Skeletal muscle tissue (tissue), 4 donors: ENCODE data around the gene EXD2. TPM values are rescaled to one million over a fixed set of nuclear protein-coding genes. Genes with fewer than 3 reads are reported as not detected.
"Not testable (repeated sequence)": the region's sequence is repeated elsewhere in the genome, so short reads cannot be mapped to it uniquely, and the experiment has no call there.

Experiments
- H3K27ac ChIP-seq: one replicate; pipeline ENCODE4 v1.7.0; 2013; ENCODE audit warnings: mild to moderate bottlenecking, low read depth, low read length, inconsistent platforms
- H3K27me3 ChIP-seq, 3 donors: one replicate each; pipeline ENCODE4 v1.7.0; 2013; ENCODE audit warnings: low read length in 3 of 3; ENCODE audit not compliant: control insufficient read depth in 3 of 3, insufficient read depth in 3 of 3
- H3K36me3 ChIP-seq, 3 donors: one replicate each; pipeline ENCODE4 v1.7.0; 2013; ENCODE audit warnings: low read length in 3 of 3; ENCODE audit not compliant: control insufficient read depth in 3 of 3, insufficient read depth in 3 of 3
- H3K4me1 ChIP-seq, 3 donors: one replicate each; pipeline ENCODE4 v1.7.0; 2013; ENCODE audit warnings: low read length in 3 of 3, mild to moderate bottlenecking in 3 of 3; ENCODE audit not compliant: control insufficient read depth in 3 of 3, insufficient read depth in 3 of 3
- H3K4me3 ChIP-seq, 3 donors: one replicate each; pipeline ENCODE4 v1.7.0; 2013; ENCODE audit warnings: low read length in 3 of 3
- H3K9ac ChIP-seq, 3 donors: one replicate each; pipeline ENCODE4 v1.7.0; 2013; ENCODE audit warnings: low read length in 3 of 3, mild to moderate bottlenecking in 3 of 3, moderate library complexity in 2 of 3, low read depth in 1 of 3
- H3K9me3 ChIP-seq, 3 donors: one replicate each; pipeline ENCODE4 v1.7.0; 2013; ENCODE audit warnings: low read length in 3 of 3; ENCODE audit not compliant: control insufficient read depth in 3 of 3
- total RNA-seq: library from RNA; depleted of rRNA; stranded (reverse); fragments of >200 nt; gene quantifications from one replicate; pipeline ENCODE4 v1.2.3, GENCODE V29; 2014
- donor health status: Osteomylitis.

The EXD2 gene
- total RNA-seq, 1 donor from 2014 or later, result 9.9 TPM

- peaks cover 0 to 10% (median 4%) of the 10 kb centered on the region in 3 donors for H3K4me1 ChIP-seq
- no peak overlapping the region for H3K9ac ChIP-seq
- H3K4me3 ChIP-seq, result no peak overlapping the region
- no peaks in the 10 kb centered on the region for H3K36me3 ChIP-seq
- H3K27me3 ChIP-seq, result no peaks in the 10 kb centered on the region
- H3K9me3 ChIP-seq, result no peaks in the 10 kb centered on the region
- no peak overlapping the region for H3K27ac ChIP-seq
Observed at GRCh38 chr14:69190191-69190590, 1.1 kb upstream of the EXD2 start.

GRCh38 chr14:69193721-69194120 lies 2.4 kb downstream of the EXD2 start:
- Histone ChIP-seq H3K4me3 (no peak overlapping the region), H3K9ac (no peak overlapping the region), H3K4me1 (peaks cover 0 to 10% (median 4%) of the 10 kb centered on the region in 3 donors), H3K27me3 (no peaks in the 10 kb centered on the region), H3K27ac (no peak overlapping the region), H3K9me3 (no peaks in the 10 kb centered on the region), H3K36me3 (no peaks in the 10 kb centered on the region)

- H3K9me3 ChIP-seq, result no peaks in the 10 kb centered on the region
- H3K9ac ChIP-seq, result no peak overlapping the region
- H3K36me3 ChIP-seq, result no peaks in the 10 kb centered on the region
- no peak overlapping the region for H3K4me3 ChIP-seq
- no peaks in the 10 kb centered on the region for H3K27me3 ChIP-seq
- no peak overlapping the region for H3K27ac ChIP-seq
- no peaks in the 10 kb centered on the region for H3K4me1 ChIP-seq
Observed at GRCh38 chr14:69199786-69200185, 8.5 kb downstream of the EXD2 start.

- H3K9ac ChIP-seq, result no peak overlapping the region
- H3K27me3 ChIP-seq, result no peaks in the 10 kb centered on the region
- no peaks in the 10 kb centered on the region for H3K4me1 ChIP-seq
- no peak overlapping the region for H3K27ac ChIP-seq
- H3K36me3 ChIP-seq, result peaks cover 0 to 4% (median 3%) of the 10 kb centered on the region in 3 donors
- no peak overlapping the region for H3K4me3 ChIP-seq
- no peaks in the 10 kb centered on the region for H3K9me3 ChIP-seq
Observed at GRCh38 chr14:69204753-69205152, 13.5 kb downstream of the EXD2 start.

- no peaks in the 10 kb centered on the region for H3K9me3 ChIP-seq
- H3K9ac ChIP-seq, result no peak overlapping the region
- no peak overlapping the region for H3K27ac ChIP-seq
- no peaks in the 10 kb centered on the region for H3K27me3 ChIP-seq
- no peaks in the 10 kb centered on the region for H3K4me1 ChIP-seq
- H3K4me3 ChIP-seq, result no peak overlapping the region
- H3K36me3 ChIP-seq, result peaks cover 3 to 10% (median 4%) of the 10 kb centered on the region in 3 donors
Observed at GRCh38 chr14:69207435-69208041, 16.2 kb downstream of the EXD2 start.

GRCh38 chr14:69208666-69209065 lies 17.4 kb downstream of the EXD2 start:
- no peak overlapping the region for H3K4me3 ChIP-seq
- H3K27ac ChIP-seq, result no peak overlapping the region
- peaks cover 3 to 10% (median 4%) of the 10 kb centered on the region in 3 donors for H3K36me3 ChIP-seq
- H3K4me1 ChIP-seq, result no peaks in the 10 kb centered on the region
- no peaks in the 10 kb centered on the region for H3K9me3 ChIP-seq
- H3K27me3 ChIP-seq, result no peaks in the 10 kb centered on the region
- H3K9ac ChIP-seq, result no peak overlapping the region

GRCh38 chr14:69214393-69214792 lies 23.1 kb downstream of the EXD2 start:
- Histone ChIP-seq H3K27ac (peak overlapping the region; percentile 46), H3K9me3 (no peaks in the 10 kb centered on the region), H3K9ac (peak overlapping the region in 2 of 3 donors; percentile 42 to 65), H3K4me3 (no peak overlapping the region), H3K36me3 (peaks cover 0 to 10% (median 4%) of the 10 kb centered on the region in 3 donors), H3K27me3 (no peaks in the 10 kb centered on the region), H3K4me1 (peaks cover 0 to 5% (median 0%) of the 10 kb centered on the region in 3 donors)

GRCh38 chr14:69217663-69218062 lies 26.4 kb downstream of the EXD2 start:
- not testable (repeated sequence) for H3K4me3 ChIP-seq, H3K27me3 ChIP-seq, H3K27ac ChIP-seq, H3K9ac ChIP-seq, H3K36me3 ChIP-seq, H3K9me3 ChIP-seq, H3K4me1 ChIP-seq

- Histone ChIP-seq H3K4me1 (peaks cover 0 to 3% (median 2%) of the 10 kb centered on the region in 3 donors), H3K27me3 (no peaks in the 10 kb centered on the region), H3K4me3 (no peak overlapping the region), H3K9ac (no peak overlapping the region), H3K9me3 (no peaks in the 10 kb centered on the region), H3K36me3 (peaks cover 5 to 10% (median 6%) of the 10 kb centered on the region in 3 donors), H3K27ac (no peak overlapping the region)
Observed at GRCh38 chr14:69224946-69225345, 33.6 kb downstream of the EXD2 start.

GRCh38 chr14:69226178-69226577 lies 34.9 kb downstream of the EXD2 start:
- no peaks in the 10 kb centered on the region for H3K27me3 ChIP-seq
- no peak overlapping the region for H3K4me3 ChIP-seq
- H3K9me3 ChIP-seq, result no peaks in the 10 kb centered on the region
- peaks cover 0 to 3% (median 2%) of the 10 kb centered on the region in 3 donors for H3K4me1 ChIP-seq
- no peak overlapping the region for H3K27ac ChIP-seq
- H3K9ac ChIP-seq, result no peak overlapping the region
- H3K36me3 ChIP-seq, result peaks cover 7 to 16% (median 11%) of the 10 kb centered on the region in 3 donors
